PC-3 (cell line): Measurements from ENCODE around the gene ZNF800. TPM values are rescaled to one million over a fixed set of nuclear protein-coding genes. Genes with fewer than 3 reads are reported as not detected.

ENCODE experiments used
- ATAC-seq: fragments of 200-7000 bp; cut with Tn5 transposase; 2 replicates; pipeline ENCODE4 v1.9.1; 2020; ENCODE audit warnings: mild to moderate bottlenecking, moderate library complexity
- BruUV-seq: library from RNA; stranded (reverse); fragments of 400-500 nt; replicated peaks from 2 replicates; lab custom pipeline; 2021; lab: Mats Ljungman, UMichigan
- CTCF ChIA-PET: fragments of 300-600 bp; sonication (Branson Sonifier 250); formaldehyde crosslinking; loops from one replicate; lab custom pipeline; 2022; ENCODE audit warnings: antibody characterized with exemption; lab: Charles Lee
- POLR2A ChIA-PET: fragments of 300-600 bp; sonication (Branson Sonifier 250); formaldehyde crosslinking; loops from one replicate; lab custom pipeline; 2022; ENCODE audit warnings: antibody characterized with exemption; ENCODE audit not compliant: unreplicated experiment; lab: Charles Lee
- DNase-seq: peaks from one replicate; pipeline ENCODE4 v3.0.0-alpha.2; 2015
- H2AFZ ChIP-seq: fragments of 300-600 bp; sonication (generic); 2 replicates; pipeline ENCODE4 v1.6.0; 2016; ENCODE audit warnings: antibody characterized with exemption, low read length
- H3F3A ChIP-seq: fragments of 300-600 bp; sonication (generic); one replicate; pipeline ENCODE4 v1.6.0; 2017; ENCODE audit warnings: antibody characterized with exemption, low read length, control low read depth, mild to moderate bottlenecking; ENCODE audit not compliant: unreplicated experiment
- H3K27ac ChIP-seq: fragments of 300-600 bp; sonication (generic); 2 replicates; pipeline ENCODE4 v1.5.1; 2016; ENCODE audit warnings: mild to moderate bottlenecking, low read length
- H3K27me3 ChIP-seq: fragments of 300-600 bp; sonication (generic); 2 replicates; pipeline ENCODE4 v1.6.1; 2016; ENCODE audit warnings: low read length, mixed read lengths
- H3K36me3 ChIP-seq: fragments of 300-600 bp; sonication (generic); 2 replicates; pipeline ENCODE4 v1.6.1; 2016; ENCODE audit warnings: low read depth, mixed run types, low read length, mixed read lengths
- H3K4me1 ChIP-seq: fragments of 300-600 bp; sonication (generic); 2 replicates; pipeline ENCODE4 v1.5.1; 2016; ENCODE audit warnings: low read length; ENCODE audit not compliant: insufficient read depth
- H3K4me2 ChIP-seq: fragments of 300-600 bp; sonication (generic); 2 replicates; pipeline ENCODE4 v1.6.0; 2016; ENCODE audit warnings: low read length
- H3K4me3 ChIP-seq: fragments of 300-600 bp; sonication (generic); 2 replicates; pipeline ENCODE4 v1.5.1; 2016; ENCODE audit warnings: mild to moderate bottlenecking, low read length, mixed read lengths
- H3K79me2 ChIP-seq: fragments of 300-600 bp; sonication (generic); 2 replicates; pipeline ENCODE4 v1.6.1; 2017; ENCODE audit warnings: low read length, mixed read lengths
- H3K9ac ChIP-seq: fragments of 300-600 bp; sonication (generic); 2 replicates; pipeline ENCODE4 v1.6.0; 2016; ENCODE audit warnings: mild to moderate bottlenecking, low read length
- H3K9me2 ChIP-seq: fragments of 300-600 bp; sonication (generic); replicated peaks from 2 replicates; pipeline ENCODE4 v1.6.1; 2016; ENCODE audit warnings: mixed run types, low read length, mixed read lengths
- H3K9me3 ChIP-seq: fragments of 300-600 bp; sonication (generic); 2 replicates; pipeline ENCODE4 v1.6.1; 2016; ENCODE audit warnings: low read length, mixed read lengths
- H4K20me1 ChIP-seq: fragments of 300-600 bp; sonication (generic); 2 replicates; pipeline ENCODE4 v1.6.1; 2016; ENCODE audit warnings: low read length, mixed read lengths
- EZH2 ChIP-seq: fragments of 300-600 bp; sonication (generic); IDR thresholded peaks from one replicate; pipeline ENCODE4 v1.6.1; 2017; ENCODE audit warnings: antibody characterized with exemption, mild to moderate bottlenecking, low read length; ENCODE audit not compliant: unreplicated experiment
- EZH2phosphoT487 ChIP-seq: fragments of 300-600 bp; sonication (generic); IDR thresholded peaks from 2 replicates; pipeline ENCODE4 v1.6.1; 2018; ENCODE audit warnings: mild to moderate bottlenecking, antibody characterized with exemption, low read length, borderline replicate concordance
- intact Hi-C: fragments of 100-400 bp; cut with micrococcal nuclease; formaldehyde crosslinking; loops from 2 replicates; pipeline ENCODE4 v1.9.0; 2023
- total RNA-seq: library from RNA; depleted of rRNA; stranded (reverse); fragments of >200 nt; gene quantifications from 2 replicates; pipeline ENCODE4 v1.2.3, GENCODE V29; 2014
- TF ChIP-seq, protein P1 (sequence below): fragments of 300-600 bp; sonication (generic); conservative IDR thresholded peaks from 2 replicates; pipeline ENCODE4 v1.5.1; 2017; ENCODE audit warnings: antibody characterized with exemption, low read depth, mild to moderate bottlenecking, low read length

The ZNF800 gene
- total RNA-seq, 1 experiment from 2014 or later = 13.2 TPM

DNA sequence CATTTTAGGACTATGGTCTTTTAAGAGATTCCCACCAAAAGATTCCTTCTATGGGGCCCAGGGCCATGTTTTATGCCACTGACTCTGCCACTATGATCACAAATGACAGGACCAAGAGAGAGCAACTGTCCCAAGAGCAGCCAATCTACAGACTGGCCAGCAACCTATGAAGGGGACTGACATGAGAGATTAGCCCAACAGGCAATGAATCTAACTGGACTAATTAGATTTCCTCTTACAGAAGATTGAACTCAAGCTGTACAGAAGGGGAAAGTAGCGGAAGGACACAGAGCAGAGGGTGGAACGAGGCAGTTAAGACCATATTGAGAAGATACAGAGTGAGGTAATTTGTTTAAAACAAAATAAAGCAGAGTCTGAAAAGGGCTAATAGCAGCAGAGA lies 25.8 kb downstream of the ZNF800 start:
- POLR2A ChIA-PET = no interaction called here
- DNase-seq (no peak), ATAC-seq (no peak)
- H3K79me2 ChIP-seq = peaks cover 3% of the 10 kb centered on the region; the same call in 1 of the 2 replicates
- H3K9me3 ChIP-seq = no peaks in the 10 kb centered on the region
- TF ChIP-seq, protein P1, sequence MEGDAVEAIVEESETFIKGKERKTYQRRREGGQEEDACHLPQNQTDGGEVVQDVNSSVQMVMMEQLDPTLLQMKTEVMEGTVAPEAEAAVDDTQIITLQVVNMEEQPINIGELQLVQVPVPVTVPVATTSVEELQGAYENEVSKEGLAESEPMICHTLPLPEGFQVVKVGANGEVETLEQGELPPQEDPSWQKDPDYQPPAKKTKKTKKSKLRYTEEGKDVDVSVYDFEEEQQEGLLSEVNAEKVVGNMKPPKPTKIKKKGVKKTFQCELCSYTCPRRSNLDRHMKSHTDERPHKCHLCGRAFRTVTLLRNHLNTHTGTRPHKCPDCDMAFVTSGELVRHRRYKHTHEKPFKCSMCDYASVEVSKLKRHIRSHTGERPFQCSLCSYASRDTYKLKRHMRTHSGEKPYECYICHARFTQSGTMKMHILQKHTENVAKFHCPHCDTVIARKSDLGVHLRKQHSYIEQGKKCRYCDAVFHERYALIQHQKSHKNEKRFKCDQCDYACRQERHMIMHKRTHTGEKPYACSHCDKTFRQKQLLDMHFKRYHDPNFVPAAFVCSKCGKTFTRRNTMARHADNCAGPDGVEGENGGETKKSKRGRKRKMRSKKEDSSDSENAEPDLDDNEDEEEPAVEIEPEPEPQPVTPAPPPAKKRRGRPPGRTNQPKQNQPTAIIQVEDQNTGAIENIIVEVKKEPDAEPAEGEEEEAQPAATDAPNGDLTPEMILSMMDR = no peak
- H4K20me1 ChIP-seq = 0 out of 2 replicates have a peak, but pooled peaks cover 3% of the 10 kb centered on the region
- no peak overlapping the region for H3K4me3 ChIP-seq
- H3K36me3 ChIP-seq = peaks cover 5% of the 10 kb centered on the region; the same call in 1 of the 2 replicates
- H3F3A ChIP-seq = no peaks in the 10 kb centered on the region
- CTCF ChIA-PET = no interaction called here
- intact Hi-C loops = no loop called here
- no peak overlapping the region for H3K4me2 ChIP-seq
- no TSS peak for BruUV-seq
- H2AFZ ChIP-seq = no peak overlapping the region
- no peaks in the 10 kb centered on the region for H3K9me2 ChIP-seq
- no peaks in the 10 kb centered on the region for H3K4me1 ChIP-seq
- H3K9ac ChIP-seq = no peak overlapping the region
- H3K27me3 ChIP-seq = no peaks in the 10 kb centered on the region
- no peak overlapping the region for H3K27ac ChIP-seq

DNA sequence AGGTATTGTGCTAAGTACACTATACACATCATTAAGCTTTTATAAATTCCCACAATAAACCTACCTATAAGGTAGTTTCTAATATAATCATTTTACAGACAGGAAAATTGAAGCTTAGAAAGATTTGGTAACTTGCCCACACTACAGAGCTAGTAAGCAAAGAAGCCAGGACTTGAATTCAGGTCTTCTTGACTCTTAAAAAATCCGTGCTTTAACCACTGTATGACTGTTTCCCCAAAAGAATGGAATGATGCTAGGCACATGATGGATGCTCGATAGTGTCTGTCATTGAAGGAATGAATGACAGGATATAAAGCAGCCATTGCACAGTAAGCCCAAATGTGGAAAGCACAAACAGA lies 26.6 kb downstream of the ZNF800 start:
- Histone ChIP-seq H4K20me1 (0 out of 2 replicates have a peak, but pooled peaks cover 3% of the 10 kb centered on the region), H2AFZ (no peak overlapping the region), H3K9me2 (no peaks in the 10 kb centered on the region), H3K4me3 (no peak overlapping the region), H3K9ac (no peak overlapping the region), H3K36me3 (no peaks in the 10 kb centered on the region; the same call in 1 of the 2 replicates), H3F3A (no peaks in the 10 kb centered on the region), H3K4me1 (no peaks in the 10 kb centered on the region), H3K9me3 (no peaks in the 10 kb centered on the region), H3K79me2 (peaks cover 3% of the 10 kb centered on the region; the same call in 1 of the 2 replicates), H3K27ac (no peak overlapping the region), H3K4me2 (no peak overlapping the region), H3K27me3 (no peaks in the 10 kb centered on the region)
- ATAC-seq (no peak), DNase-seq (no peak)
- no TSS peak for BruUV-seq
- intact Hi-C loops = no loop called here
- ChIA-PET POLR2A (no interaction called here), CTCF (no interaction called here)
- no peak for TF ChIP-seq EZH2phosphoT487
- TF ChIP-seq EZH2 = no peak
- TF ChIP-seq, protein P1 = no peak

DNA sequence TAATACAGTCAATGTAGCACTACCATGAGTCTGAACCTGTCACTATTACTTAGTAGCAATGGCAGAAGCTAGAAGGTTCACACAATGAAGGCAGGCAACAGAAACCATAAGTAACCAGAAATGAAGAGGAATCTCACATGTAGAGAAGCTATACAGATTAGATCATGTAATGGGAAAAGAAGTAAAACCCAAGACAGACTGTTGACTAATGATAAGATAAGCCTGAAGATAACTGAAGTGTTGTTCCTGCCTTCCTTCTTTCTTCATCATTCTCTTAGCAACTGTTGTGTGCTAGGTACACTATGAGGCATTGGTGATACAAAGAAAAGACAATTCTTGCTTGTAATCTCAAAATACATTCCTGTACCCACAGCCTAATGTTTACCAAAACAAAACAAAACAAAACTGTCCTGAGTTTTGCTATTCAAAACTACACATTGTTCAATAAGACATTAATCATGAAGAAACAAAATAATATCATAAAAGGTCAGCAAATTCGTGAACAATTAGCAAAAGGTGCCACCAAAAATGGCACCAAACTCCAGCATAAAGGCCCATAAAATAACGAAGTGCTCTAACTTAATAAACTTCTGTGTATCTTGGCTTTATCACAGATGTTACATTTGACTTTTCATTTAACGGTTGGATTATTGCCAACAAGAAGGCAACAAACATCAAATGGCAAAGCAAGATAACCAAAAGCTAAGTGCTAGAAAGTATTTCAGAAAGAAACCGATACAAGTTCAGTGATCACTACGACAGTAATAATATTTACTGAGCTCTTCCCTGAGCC lies 27.1 kb downstream of the ZNF800 start:
- intact Hi-C loops = no loop called here
- ChIA-PET CTCF (no interaction called here), POLR2A (interaction anchor here (0.6 kb wide), 1 partner anchor 79 kb away, joined by 3 read pairs; no protein-coding TSS in a partner anchor)
- Histone ChIP-seq H3K79me2 (peaks cover 3% of the 10 kb centered on the region; the same call in 1 of the 2 replicates), H3K4me3 (no peak overlapping the region), H3K27me3 (no peaks in the 10 kb centered on the region), H3K9ac (no peak overlapping the region), H3K4me2 (no peak overlapping the region), H3K4me1 (no peaks in the 10 kb centered on the region), H3K36me3 (no peaks in the 10 kb centered on the region; the same call in 1 of the 2 replicates), H3K27ac (no peak overlapping the region), H4K20me1 (0 out of 2 replicates have a peak, but pooled peaks cover 3% of the 10 kb centered on the region), H3F3A (no peaks in the 10 kb centered on the region), H3K9me2 (no peaks in the 10 kb centered on the region), H2AFZ (no peak overlapping the region), H3K9me3 (no peaks in the 10 kb centered on the region)
- no TSS peak for BruUV-seq
- DNase-seq (no peak), ATAC-seq (no peak)
- TF ChIP-seq EZH2phosphoT487 (no peak), EZH2 (no peak)
- TF ChIP-seq, protein P1 = no peak
